Pancreas (tissue), 10 donors: ENCODE measurements around the gene PHF12. TPM values are rescaled to one million over a fixed set of nuclear protein-coding genes. Genes with fewer than 3 reads are reported as not detected.

ENCODE experiments used
- ATAC-seq, 4 donors: fragments of 200-7000 bp; cut with Tn5 transposase; one replicate each; pipeline versions ENCODE4 v1.8.0 to v1.9.1; 2020; ENCODE audit warnings: mild to moderate bottlenecking in 4 of 4, moderate library complexity in 4 of 4
- DNase-seq, 6 donors: peaks; one replicate each; pipeline ENCODE4 v3.0.0-alpha.2; 2020
- FAIRE-seq: peaks from 2 replicates; lab custom pipeline; 2012; peaks lifted over from hg19 to GRCh38; lab: Jason Lieb, UNC
- H3K27ac ChIP-seq, 4 donors: fragments of 200-600 bp; sonication (generic); 1 replicate in 3 of 4; 2 replicates in 1 of 4; pipeline versions ENCODE4 v1.5.0 to v1.8.0; 2020
- H3K27me3 ChIP-seq, 4 donors: fragments of 200-600 bp; one replicate each; pipeline ENCODE4 v1.8.0; 2021
- H3K36me3 ChIP-seq, 3 donors: fragments of 200-600 bp; sonication (generic) in 1 of 3; one replicate each; pipeline versions ENCODE4 v1.5.0 to v1.8.0; 2020 to 2021
- H3K4me1 ChIP-seq, 3 donors: fragments of 200-600 bp; one replicate each; pipeline ENCODE4 v1.8.0; 2021
- H3K4me3 ChIP-seq, 4 donors: fragments of 200-600 bp; sonication (generic) in 2 of 4; one replicate each; pipeline versions ENCODE4 v1.5.0 to v1.8.0; 2020 to 2021
- H3K9me3 ChIP-seq, 4 donors: fragments of 200-600 bp; one replicate each; pipeline ENCODE4 v1.8.0; 2021
- WGBS, 2 donors: extraction: QIAGEN DNeasy Blood & Tissue Kit; methylation state at CpG; one replicate each; pipeline ENCODE4 v1.1.7; 2013; 5-methylcytosine and 5-hydroxymethylcytosine counted together
- intact Hi-C, 3 donors: fragments of 100-400 bp; cut with DNase I; formaldehyde crosslinking; loops; one replicate each; pipeline versions ENCODE4 v1.11.1 to v1.14.2; 2022
- polyA plus RNA-seq, 2 donors: library from polyadenylated mRNA; stranded (reverse); fragments of 200-250 nt; gene quantifications; one replicate each; pipeline ENCODE4 v1.2.3, GENCODE V29; 2013
- total RNA-seq, 6 donors: library from RNA; stranded (reverse); fragmentation: NEBNext Ultra II Directional in 4 of 6; extraction: Animal tissue kit (Norgen Biotek cat#: 25700) in 4 of 6; gene quantifications; one replicate each; pipeline versions ENCODE4 v1.2.1 to v1.2.4, GENCODE V29; 2021 to 2023
- TF ChIP-seq, protein P1 (sequence below), 4 donors: fragments of 200-600 bp; sonication (generic) in 3 of 4; IDR thresholded peaks; one replicate each; pipeline versions ENCODE4 v1.5.0 to v1.8.0; 2021; ENCODE audit warnings: antibody characterized with exemption in 4 of 4
- donor health status: healthy with polysubstance abuse.
- donor health status: DM: no; HTN: no; CAD: no; lungs with moderate emphysema.
- donor health status: DM: no; HTN: no; CAD: no.
- donor health status: control.
- donor health status: control.
- donor health status: Bipolar disorder and iron deficiency.
- donor health status: DM: yes; HTN: yes; CAD: no.
- donor health status: DM: no; HTN: no; CAD: no.
- donor health status: DM: no; HTN: no; CAD: no.
- donor health status: DM: yes; HTN: yes; CAD: no.

The PHF12 gene
- total and polyA plus RNA-seq, 8 donors: 19.9 to 31.6 (median 25.6) TPM

- Histone ChIP-seq H3K9me3 (no peaks in the 10 kb centered on the region), H3K4me1 (peaks cover 0 to 10% (median 0%) of the 10 kb centered on the region in 3 donors), H3K36me3 (peaks cover 0 to 11% (median 0%) of the 10 kb centered on the region in 3 donors), H3K27ac (no peak overlapping the region), H3K4me3 (no peak overlapping the region), H3K27me3 (no peaks in the 10 kb centered on the region)
- DNase-seq (no peak), FAIRE-seq (no peak), ATAC-seq (no peak)
- TF ChIP-seq, protein P1, sequence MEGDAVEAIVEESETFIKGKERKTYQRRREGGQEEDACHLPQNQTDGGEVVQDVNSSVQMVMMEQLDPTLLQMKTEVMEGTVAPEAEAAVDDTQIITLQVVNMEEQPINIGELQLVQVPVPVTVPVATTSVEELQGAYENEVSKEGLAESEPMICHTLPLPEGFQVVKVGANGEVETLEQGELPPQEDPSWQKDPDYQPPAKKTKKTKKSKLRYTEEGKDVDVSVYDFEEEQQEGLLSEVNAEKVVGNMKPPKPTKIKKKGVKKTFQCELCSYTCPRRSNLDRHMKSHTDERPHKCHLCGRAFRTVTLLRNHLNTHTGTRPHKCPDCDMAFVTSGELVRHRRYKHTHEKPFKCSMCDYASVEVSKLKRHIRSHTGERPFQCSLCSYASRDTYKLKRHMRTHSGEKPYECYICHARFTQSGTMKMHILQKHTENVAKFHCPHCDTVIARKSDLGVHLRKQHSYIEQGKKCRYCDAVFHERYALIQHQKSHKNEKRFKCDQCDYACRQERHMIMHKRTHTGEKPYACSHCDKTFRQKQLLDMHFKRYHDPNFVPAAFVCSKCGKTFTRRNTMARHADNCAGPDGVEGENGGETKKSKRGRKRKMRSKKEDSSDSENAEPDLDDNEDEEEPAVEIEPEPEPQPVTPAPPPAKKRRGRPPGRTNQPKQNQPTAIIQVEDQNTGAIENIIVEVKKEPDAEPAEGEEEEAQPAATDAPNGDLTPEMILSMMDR (IDR thresholded peaks at IDR 0.05): no peak
- 93 to 95% methylated on average over 2 of the region's 2 CpGs for WGBS, 2 donors
- intact Hi-C loops: no loop called here
Observed at GRCh38 chr17:28929787-28930186, 21.5 kb downstream of the PHF12 start.

DNA sequence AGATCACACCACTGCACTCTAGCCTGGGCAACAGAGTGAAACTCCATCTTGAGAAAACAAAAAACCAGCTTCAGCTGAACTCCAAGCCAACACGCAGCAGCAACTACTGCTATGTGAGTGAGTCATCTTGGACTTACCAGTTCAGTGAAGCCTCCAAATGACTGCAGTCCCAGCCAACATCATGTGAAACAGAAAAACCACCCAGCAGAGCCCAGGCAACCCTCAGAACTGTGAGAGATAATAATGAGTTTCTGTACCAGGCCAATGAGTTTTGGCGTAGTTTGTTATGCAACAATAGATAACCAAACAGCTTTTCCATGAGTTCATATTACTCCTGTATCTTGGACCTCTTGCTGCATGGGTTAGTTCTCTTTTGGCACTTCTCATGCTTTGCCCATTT, 23.3 kb downstream of the PHF12 start:
- no peaks in the 10 kb centered on the region for H3K9me3 ChIP-seq
- intact Hi-C loops: no loop called here
- FAIRE-seq: no peak
- WGBS, 2 donors: 97 to 98% methylated on average over 2 of the region's 2 CpGs
- H3K4me3 ChIP-seq: no peak overlapping the region
- H3K27me3 ChIP-seq: no peaks in the 10 kb centered on the region
- ATAC-seq: no peak
- TF ChIP-seq, protein P1 (IDR thresholded peaks at IDR 0.05): no peak
- H3K4me1 ChIP-seq: peaks cover 0 to 10% (median 0%) of the 10 kb centered on the region in 3 donors
- H3K27ac ChIP-seq: no peak overlapping the region
- peaks cover 0 to 23% (median 0%) of the 10 kb centered on the region in 3 donors for H3K36me3 ChIP-seq
- no peak for DNase-seq

GRCh38 chr17:28926786-28927185, 24.5 kb downstream of the PHF12 start:
- FAIRE-seq (no peak), ATAC-seq (no peak), DNase-seq (no peak)
- WGBS, 2 donors: 92 to 93% methylated on average over 4 of the region's 4 CpGs
- peak overlapping the region in 2 of 4 donors; percentile 43 to 46 for H3K27ac ChIP-seq
- H3K4me1 ChIP-seq: peaks cover 0 to 10% (median 0%) of the 10 kb centered on the region in 3 donors
- H3K27me3 ChIP-seq: no peaks in the 10 kb centered on the region
- no peaks in the 10 kb centered on the region for H3K9me3 ChIP-seq
- no peak overlapping the region for H3K4me3 ChIP-seq
- intact Hi-C loops: no loop called here
- TF ChIP-seq, protein P1 (IDR thresholded peaks at IDR 0.05): no peak
- H3K36me3 ChIP-seq: peaks cover 0 to 35% (median 0%) of the 10 kb centered on the region in 3 donors

DNA sequence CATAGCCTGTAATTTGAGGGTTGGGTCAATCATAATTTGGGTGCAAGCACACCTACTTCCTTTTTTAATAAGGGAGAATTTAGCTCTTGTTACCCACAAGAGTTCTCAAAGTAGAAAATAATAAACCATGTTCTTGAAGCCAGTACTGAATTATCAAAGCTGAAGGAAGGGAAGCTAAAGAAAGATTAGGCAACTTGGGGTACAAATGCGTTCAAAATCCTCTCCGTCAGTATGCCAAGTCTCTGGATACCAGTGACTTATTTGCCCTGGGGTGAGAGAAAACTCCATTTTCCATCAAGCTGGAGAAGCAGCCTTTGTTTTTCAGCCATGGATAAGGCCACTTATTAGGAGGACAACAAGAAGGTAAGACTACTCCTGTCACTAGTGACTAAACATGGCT, 25.0 kb downstream of the PHF12 start:
- TF ChIP-seq, protein P1 (IDR thresholded peaks at IDR 0.05): no peak
- Histone ChIP-seq H3K36me3 (peaks cover 0 to 40% (median 3%) of the 10 kb centered on the region in 3 donors), H3K27me3 (no peaks in the 10 kb centered on the region), H3K9me3 (no peaks in the 10 kb centered on the region), H3K4me3 (no peak overlapping the region), H3K27ac (peak overlapping the region in 2 of 4 donors; percentile 43 to 46), H3K4me1 (peaks cover 0 to 10% (median 0%) of the 10 kb centered on the region in 3 donors)
- WGBS, 2 donors: 85 to 89% methylated on average over 2 of the region's 2 CpGs
- FAIRE-seq (no peak), ATAC-seq (no peak), DNase-seq (no peak)
- intact Hi-C loops: no loop called here

GRCh38 chr17:28925912-28926365, 25.4 kb downstream of the PHF12 start:
- 40 to 43% methylated on average over 2 of the region's 2 CpGs for WGBS, 2 donors
- H3K36me3 ChIP-seq: peaks cover 4 to 44% (median 7%) of the 10 kb centered on the region in 3 donors
- H3K4me3 ChIP-seq: no peak overlapping the region
- no peaks in the 10 kb centered on the region for H3K27me3 ChIP-seq
- H3K4me1 ChIP-seq: peaks cover 0 to 10% (median 0%) of the 10 kb centered on the region in 3 donors
- TF ChIP-seq, protein P1 (IDR thresholded peaks at IDR 0.05): no peak
- DNase-seq (no peak), ATAC-seq (peak in 3 of 4 donors; percentile 44 to 75 (median 60)), FAIRE-seq (no peak)
- H3K27ac ChIP-seq: peak overlapping the region in 2 of 4 donors; percentile 45 to 61
- no peaks in the 10 kb centered on the region for H3K9me3 ChIP-seq
- intact Hi-C loops: no loop called here
